Esophagus (tissue), 2 donors: ENCODE data around the gene CDK1. TPM values are rescaled to one million over a fixed set of nuclear protein-coding genes. Genes with fewer than 3 reads are reported as not detected.
A peak's percentile ranks its signal among the peaks of the same experiment; 100 is the strongest.

Experiments used
- H3K27ac ChIP-seq, 2 donors: one replicate each; pipeline ENCODE4 v1.5.1; 2013; ENCODE audit warnings: low read depth in 2 of 2, mild to moderate bottlenecking in 2 of 2, inconsistent platforms in 1 of 2, low read length in 1 of 2, moderate library complexity in 1 of 2
- H3K27me3 ChIP-seq, 2 donors: one replicate each; pipeline ENCODE4 v1.6.1; 2013; ENCODE audit warnings: low read length in 2 of 2, control low read depth in 1 of 2, mild to moderate bottlenecking in 1 of 2; ENCODE audit not compliant: insufficient read depth in 2 of 2, control insufficient read depth in 1 of 2
- H3K36me3 ChIP-seq, 2 donors: one replicate each; pipeline ENCODE4 v1.6.1; 2013; ENCODE audit warnings: low read length in 1 of 2; ENCODE audit not compliant: control insufficient read depth in 2 of 2, insufficient read depth in 2 of 2
- H3K4me1 ChIP-seq, 2 donors: one replicate each; pipeline ENCODE4 v1.6.1; 2013; ENCODE audit warnings: low read length in 1 of 2; ENCODE audit not compliant: control insufficient read depth in 2 of 2, insufficient read depth in 2 of 2
- H3K4me3 ChIP-seq, 2 donors: one replicate each; pipeline ENCODE4 v1.5.1; 2013; ENCODE audit warnings: low read length in 2 of 2, mild to moderate bottlenecking in 2 of 2, low read depth in 1 of 2, moderate library complexity in 1 of 2
- H3K9me3 ChIP-seq, 2 donors: one replicate each; pipeline ENCODE4 v1.6.1; 2013; ENCODE audit warnings: mild to moderate bottlenecking in 2 of 2, low read depth in 1 of 2, low read length in 1 of 2, moderate library complexity in 1 of 2; ENCODE audit not compliant: control insufficient read depth in 2 of 2, insufficient read depth in 1 of 2
- WGBS, 2 donors: extraction: QIAGEN DNeasy Blood & Tissue Kit; methylation state at CpG; one replicate each; pipeline ENCODE4 v1.1.7; 2013; 5-methylcytosine and 5-hydroxymethylcytosine counted together
- polyA plus RNA-seq, 2 donors: library from polyadenylated mRNA; stranded (reverse); fragments of 200-250 nt; gene quantifications; one replicate each; pipeline ENCODE4 v1.2.3, GENCODE V29; 2013
- donor health status: healthy with polysubstance abuse.
- donor health status: Bipolar disorder and iron deficiency.

Gene CDK1
- polyA plus RNA-seq, 2 donors = 22.4 to 23.4 TPM

DNA sequence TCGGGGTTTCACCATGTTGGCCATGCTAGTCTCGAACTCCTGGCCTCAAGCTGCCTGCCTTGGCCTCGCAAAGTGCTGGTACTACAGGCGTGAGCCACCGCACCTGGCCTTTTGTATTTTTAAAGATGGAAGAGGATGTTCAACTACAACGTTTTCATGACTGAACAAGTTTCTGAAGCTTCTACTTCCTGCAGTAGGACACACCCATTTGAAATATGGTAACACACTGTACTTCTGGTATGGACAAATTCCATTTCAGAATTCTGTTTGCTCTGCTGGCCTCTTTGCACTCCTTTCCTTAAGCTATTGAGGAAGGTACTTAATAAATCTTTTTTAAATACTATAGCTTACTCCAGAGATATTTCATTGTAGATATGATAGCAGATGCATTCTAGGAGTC is 10.9 kb upstream of the CDK1 start:
- 65 to 67% methylated on average over 6 of the region's 6 CpGs for WGBS, 2 donors
- no peak overlapping the region for H3K4me3 ChIP-seq
- H3K36me3 ChIP-seq = no peaks in the 10 kb centered on the region
- no peaks in the 10 kb centered on the region for H3K27me3 ChIP-seq
- peak overlapping the region; percentile 66 to 69 for H3K27ac ChIP-seq
- no peaks in the 10 kb centered on the region for H3K9me3 ChIP-seq
- no peaks in the 10 kb centered on the region for H3K4me1 ChIP-seq

DNA sequence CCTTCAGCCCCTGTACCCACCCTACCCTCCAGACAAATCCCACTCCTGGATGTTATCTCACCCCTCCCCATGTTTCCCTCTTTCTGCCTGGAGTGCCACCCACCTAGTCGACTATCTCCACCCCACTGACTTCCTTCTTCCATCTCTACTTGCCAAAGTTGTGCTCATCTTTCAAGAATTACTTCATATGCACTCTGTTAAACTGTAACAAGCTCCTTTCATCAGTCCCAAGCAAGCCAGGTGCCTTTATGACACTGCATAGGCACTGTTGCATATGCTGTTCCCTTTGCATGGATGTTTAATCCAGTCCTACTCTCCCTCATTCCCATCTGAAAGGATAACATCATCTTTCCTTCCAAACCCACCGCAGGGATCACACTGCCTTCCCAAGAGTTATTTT is 8.9 kb upstream of the CDK1 start:
- Histone ChIP-seq H3K27me3 (no peaks in the 10 kb centered on the region), H3K36me3 (no peaks in the 10 kb centered on the region), H3K4me3 (no peak overlapping the region), H3K4me1 (no peaks in the 10 kb centered on the region), H3K27ac (no peak overlapping the region), H3K9me3 (no peaks in the 10 kb centered on the region)
- 50 to 55% methylated on average over 2 of the region's 2 CpGs for WGBS, 2 donors

GRCh38 chr10:60777696-60778213 is 523 bp upstream of the CDK1 start:
- Histone ChIP-seq H3K27ac (no peak overlapping the region), H3K4me3 (peak overlapping the region in 1 of 2 donors; percentile 74), H3K27me3 (no peaks in the 10 kb centered on the region), H3K9me3 (no peaks in the 10 kb centered on the region), H3K36me3 (no peaks in the 10 kb centered on the region), H3K4me1 (peaks cover 0 to 2% of the 10 kb centered on the region in 2 donors)
- 41 to 45% methylated on average over 9 of the region's 9 CpGs for WGBS, 2 donors

GRCh38 chr10:60778971-60779796 is 906 bp downstream of the CDK1 start:
- Histone ChIP-seq H3K27me3 (no peaks in the 10 kb centered on the region), H3K36me3 (no peaks in the 10 kb centered on the region), H3K4me3 (peak overlapping the region; percentile 71 to 74), H3K9me3 (no peaks in the 10 kb centered on the region), H3K4me1 (peaks cover 0 to 2% of the 10 kb centered on the region in 2 donors), H3K27ac (peak overlapping the region in 1 of 2 donors; percentile 8)
- 7% methylated on average over 17 of the region's 17 CpGs for WGBS, 2 donors

DNA sequence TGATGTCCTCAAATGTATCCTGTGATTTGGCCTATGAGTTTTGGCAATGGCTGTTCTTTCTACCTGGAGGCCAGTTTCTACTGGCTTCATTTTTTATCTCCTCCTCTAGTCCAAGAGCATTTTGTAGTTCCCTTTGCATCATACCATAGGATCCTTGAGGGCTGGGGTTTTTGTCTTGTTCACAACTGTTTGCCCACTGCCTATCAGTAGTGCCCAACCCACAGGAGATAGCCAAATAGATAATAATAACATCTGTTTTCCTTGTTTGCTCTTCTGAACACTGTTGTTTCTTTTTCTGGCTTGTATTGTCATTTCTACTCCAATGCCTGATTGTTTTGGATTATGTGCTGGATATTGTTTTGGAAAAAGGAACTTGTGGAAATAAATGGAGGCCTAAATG is 3.4 kb downstream of the CDK1 start:
- Histone ChIP-seq H3K36me3 (no peaks in the 10 kb centered on the region), H3K9me3 (no peaks in the 10 kb centered on the region), H3K27me3 (no peaks in the 10 kb centered on the region), H3K27ac (no peak overlapping the region), H3K4me1 (peaks cover 0 to 2% of the 10 kb centered on the region in 2 donors), H3K4me3 (no peak overlapping the region)

DNA sequence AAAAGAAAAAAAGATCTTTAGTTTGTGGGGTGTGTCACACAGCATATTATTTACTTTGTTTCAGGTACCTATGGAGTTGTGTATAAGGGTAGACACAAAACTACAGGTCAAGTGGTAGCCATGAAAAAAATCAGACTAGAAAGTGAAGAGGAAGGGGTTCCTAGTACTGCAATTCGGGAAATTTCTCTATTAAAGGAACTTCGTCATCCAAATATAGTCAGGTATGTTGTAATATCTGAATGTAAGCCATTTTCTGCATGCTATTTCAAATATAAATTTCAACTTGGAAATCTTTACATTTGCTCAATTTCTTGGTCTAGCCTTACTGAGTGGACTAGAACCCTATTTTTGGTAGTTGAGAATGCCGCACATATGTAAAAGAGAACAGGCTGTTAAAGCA is 6.4 kb downstream of the CDK1 start:
- WGBS, 2 donors = 94 to 96% methylated on average over 3 of the region's 3 CpGs

DNA sequence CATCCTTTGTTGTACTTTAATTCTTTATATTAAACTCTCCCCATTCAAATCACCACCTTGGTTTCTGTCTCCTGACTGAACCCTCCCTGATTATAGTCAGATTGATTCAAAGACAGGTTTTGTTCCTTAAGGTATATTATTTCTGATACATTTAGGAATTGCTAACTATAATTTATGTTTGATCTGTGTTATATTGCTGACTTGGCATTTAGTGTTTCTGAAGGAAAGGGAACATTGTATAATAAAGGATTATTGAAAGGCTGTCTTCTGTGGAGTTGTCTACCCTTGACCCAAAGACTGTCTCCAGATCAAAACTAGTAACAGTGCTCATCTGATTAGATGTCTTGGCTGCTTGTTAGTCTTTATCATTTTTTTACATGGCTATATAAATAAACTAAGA is 10.3 kb downstream of the CDK1 start:
- Histone ChIP-seq H3K4me3 (no peak overlapping the region), H3K9me3 (no peaks in the 10 kb centered on the region), H3K36me3 (no peaks in the 10 kb centered on the region), H3K4me1 (no peaks in the 10 kb centered on the region), H3K27ac (no peak overlapping the region), H3K27me3 (no peaks in the 10 kb centered on the region)

More for the DNA sequence above, 6.4 kb downstream of the CDK1 start:
- H3K27me3 ChIP-seq = no peaks in the 10 kb centered on the region
- H3K4me3 ChIP-seq = no peak overlapping the region
- H3K27ac ChIP-seq = no peak overlapping the region
- H3K36me3 ChIP-seq = no peaks in the 10 kb centered on the region
- H3K9me3 ChIP-seq = no peaks in the 10 kb centered on the region
- H3K4me1 ChIP-seq = no peaks in the 10 kb centered on the region

GRCh38 chr10:60789340-60789739 is 11.1 kb downstream of the CDK1 start:
- H3K9me3 ChIP-seq = no peaks in the 10 kb centered on the region
- WGBS, 2 donors = 73 to 84% methylated on average over 4 of the region's 4 CpGs
- H3K4me3 ChIP-seq = no peak overlapping the region
- no peaks in the 10 kb centered on the region for H3K27me3 ChIP-seq
- H3K4me1 ChIP-seq = no peaks in the 10 kb centered on the region
- no peak overlapping the region for H3K27ac ChIP-seq
- H3K36me3 ChIP-seq = no peaks in the 10 kb centered on the region

DNA sequence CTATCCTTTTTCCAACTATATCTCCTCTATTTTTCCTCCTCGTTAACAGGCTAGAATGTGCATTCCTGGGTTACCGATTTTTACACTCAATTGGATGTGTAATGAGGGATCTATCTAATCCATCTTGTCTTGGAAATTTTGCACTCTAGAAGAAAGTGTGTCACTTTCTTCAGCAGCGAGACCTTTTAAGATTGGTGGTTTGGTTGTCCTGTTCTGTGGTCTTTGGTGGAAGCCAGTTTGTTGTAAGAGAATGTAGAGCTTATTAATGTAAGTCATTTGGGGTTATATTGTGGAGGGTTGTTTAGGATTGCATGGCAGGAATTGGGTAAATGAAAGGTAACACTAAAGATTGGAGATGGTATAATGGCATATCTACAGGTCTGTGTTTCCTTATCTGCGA is 16.7 kb downstream of the CDK1 start:
- Histone ChIP-seq H3K27me3 (no peaks in the 10 kb centered on the region), H3K4me3 (no peak overlapping the region), H3K36me3 (no peaks in the 10 kb centered on the region), H3K27ac (no peak overlapping the region), H3K4me1 (no peaks in the 10 kb centered on the region), H3K9me3 (no peaks in the 10 kb centered on the region)
- WGBS, 2 donors = 92 to 93% methylated on average over 4 of the region's 4 CpGs
